HFF-Myc (cell line): Measurements from ENCODE around the gene GUCY2D.

Experiments used
- DNase-seq: peaks from one replicate; pipeline ENCODE4 v3.0.0-alpha.2; 2011; ENCODE audit warnings: low read depth; ENCODE audit errors: extremely low read depth
- H3K4me3 ChIP-seq: replicated peaks from 2 replicates; pipeline ENCODE4 v1.5.1; 2011; ENCODE audit warnings: low read depth, mild to moderate bottlenecking, control low read depth, low read length
- TF ChIP-seq, protein P1 (sequence below): IDR thresholded peaks from 2 replicates; pipeline ENCODE4 v1.5.1; 2012; ENCODE audit warnings: mild to moderate bottlenecking, low read depth, low read length, control low read depth; ENCODE audit errors: missing control alignments

GUCY2D gene

DNA sequence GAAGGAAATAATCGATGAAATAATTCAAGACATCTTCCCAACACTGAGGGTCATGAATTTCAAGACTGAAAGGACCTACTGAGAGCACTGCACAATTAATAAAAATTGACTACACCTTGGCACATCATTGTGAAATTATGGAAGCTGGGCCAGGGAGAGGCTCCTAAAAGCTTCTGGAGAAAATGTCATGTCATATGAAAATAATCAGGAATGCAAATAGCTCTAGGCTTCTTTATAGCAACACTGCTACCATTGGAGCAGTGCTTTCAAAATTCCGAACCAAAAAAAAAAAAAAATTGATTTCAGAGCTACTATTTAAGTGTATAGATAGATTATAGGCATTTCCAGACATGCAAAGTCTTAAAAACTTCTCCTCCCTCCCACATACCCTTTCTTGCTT, 30.0 kb downstream of the GUCY2D start:
- TF ChIP-seq, protein P1, sequence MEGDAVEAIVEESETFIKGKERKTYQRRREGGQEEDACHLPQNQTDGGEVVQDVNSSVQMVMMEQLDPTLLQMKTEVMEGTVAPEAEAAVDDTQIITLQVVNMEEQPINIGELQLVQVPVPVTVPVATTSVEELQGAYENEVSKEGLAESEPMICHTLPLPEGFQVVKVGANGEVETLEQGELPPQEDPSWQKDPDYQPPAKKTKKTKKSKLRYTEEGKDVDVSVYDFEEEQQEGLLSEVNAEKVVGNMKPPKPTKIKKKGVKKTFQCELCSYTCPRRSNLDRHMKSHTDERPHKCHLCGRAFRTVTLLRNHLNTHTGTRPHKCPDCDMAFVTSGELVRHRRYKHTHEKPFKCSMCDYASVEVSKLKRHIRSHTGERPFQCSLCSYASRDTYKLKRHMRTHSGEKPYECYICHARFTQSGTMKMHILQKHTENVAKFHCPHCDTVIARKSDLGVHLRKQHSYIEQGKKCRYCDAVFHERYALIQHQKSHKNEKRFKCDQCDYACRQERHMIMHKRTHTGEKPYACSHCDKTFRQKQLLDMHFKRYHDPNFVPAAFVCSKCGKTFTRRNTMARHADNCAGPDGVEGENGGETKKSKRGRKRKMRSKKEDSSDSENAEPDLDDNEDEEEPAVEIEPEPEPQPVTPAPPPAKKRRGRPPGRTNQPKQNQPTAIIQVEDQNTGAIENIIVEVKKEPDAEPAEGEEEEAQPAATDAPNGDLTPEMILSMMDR: no peak
- DNase-seq: no peak
- no peak overlapping the region for H3K4me3 ChIP-seq

DNA sequence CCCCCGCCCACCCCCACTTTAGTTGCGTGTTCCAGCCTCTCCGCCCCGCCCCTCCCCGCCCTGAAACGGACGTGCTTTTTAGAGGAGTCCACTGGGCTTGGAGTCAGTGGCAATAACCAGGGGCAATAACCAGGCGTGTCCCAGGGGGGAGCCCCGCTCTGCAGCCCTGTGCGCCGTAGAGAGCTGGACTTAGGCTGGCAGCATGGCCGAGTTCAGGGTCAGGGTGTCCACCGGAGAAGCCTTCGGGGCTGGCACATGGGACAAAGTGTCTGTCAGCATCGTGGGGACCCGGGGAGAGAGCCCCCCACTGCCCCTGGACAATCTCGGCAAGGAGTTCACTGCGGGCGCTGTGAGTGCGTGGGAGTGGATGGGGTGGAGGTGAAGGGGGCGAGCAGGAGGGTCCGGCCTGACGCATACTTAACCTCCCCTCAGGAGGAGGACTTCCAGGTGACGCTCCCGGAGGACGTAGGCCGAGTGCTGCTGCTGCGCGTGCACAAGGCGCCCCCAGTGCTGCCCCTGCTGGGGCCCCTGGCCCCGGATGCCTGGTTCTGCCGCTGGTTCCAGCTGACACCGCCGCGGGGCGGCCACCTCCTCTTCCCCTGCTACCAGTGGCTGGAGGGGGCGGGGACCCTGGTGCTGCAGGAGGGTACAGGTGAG, 36.7 kb downstream of the GUCY2D start, which contains the start of gene ALOX15B:
TSS of gene ALOX15B (plus strand) at position 106 of the 657 bp plus-strand sequence. CDS start at position 203, 97 bp downstream.
- DNase-seq: no peak
- TF ChIP-seq, protein P1: no peak
- H3K4me3 ChIP-seq: no peak within 1 kb of the TSS

DNA sequence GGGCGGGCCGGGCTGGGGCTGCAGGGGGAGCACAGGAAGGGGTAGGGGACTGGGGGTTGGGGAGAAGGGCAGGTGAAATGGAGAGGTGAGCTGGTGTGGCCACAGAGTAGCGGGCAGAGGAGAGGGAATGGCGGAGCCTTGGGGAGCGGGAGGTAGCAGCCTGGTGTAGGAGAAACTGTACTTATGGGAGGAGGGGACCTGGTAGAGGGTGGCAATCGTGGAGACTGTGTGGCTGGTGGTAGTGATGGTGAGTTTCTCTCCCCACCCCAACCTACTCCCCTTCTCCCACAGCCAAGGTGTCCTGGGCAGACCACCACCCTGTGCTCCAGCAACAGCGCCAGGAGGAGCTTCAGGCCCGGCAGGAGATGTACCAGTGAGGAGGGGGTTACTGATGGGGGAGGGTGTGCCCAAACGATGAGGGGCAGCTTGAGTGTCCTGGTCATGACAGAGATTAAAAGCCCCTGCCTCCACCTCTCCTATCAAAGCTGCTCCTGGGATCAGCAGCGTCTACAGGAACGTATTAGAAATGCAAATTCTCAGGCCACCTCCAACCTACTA, 37.3 kb downstream of the GUCY2D start:
- TF ChIP-seq, protein P1: no peak
- no peak for DNase-seq
- no peak overlapping the region for H3K4me3 ChIP-seq

DNA sequence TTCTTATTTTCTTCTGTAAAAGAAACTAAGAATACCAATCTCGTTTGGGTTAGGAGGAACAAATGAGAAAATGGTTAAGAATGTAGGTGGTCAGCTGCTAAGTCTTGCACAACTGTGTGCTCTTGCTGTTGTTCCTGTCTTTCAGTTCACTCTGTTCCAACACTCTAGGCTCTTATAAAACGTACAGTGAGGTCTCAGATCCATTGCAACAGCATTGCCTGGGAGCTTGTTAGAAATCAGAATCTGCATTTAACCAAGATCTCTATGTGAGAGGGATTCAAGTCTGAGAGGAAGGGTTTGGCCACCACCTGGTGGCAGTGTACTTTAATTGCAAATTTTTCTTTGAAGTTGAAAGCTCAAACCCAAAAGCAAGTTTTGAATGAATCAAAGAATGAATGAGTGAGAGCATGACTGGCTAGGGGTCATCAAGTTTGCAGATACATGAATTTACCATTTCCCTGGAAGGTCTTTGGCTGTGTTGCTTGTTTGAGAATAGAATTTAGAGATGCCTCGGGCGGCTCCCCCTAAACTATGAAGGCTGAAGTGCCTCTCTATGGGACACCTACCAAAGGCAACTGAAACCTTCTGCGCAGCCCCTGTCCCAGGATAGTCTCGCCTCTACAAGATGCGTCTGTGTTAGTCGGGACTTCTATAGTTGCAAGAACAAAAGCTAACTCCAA, 39.0 kb downstream of the GUCY2D start:
- TF ChIP-seq, protein P1: peak; percentile 58
- H3K4me3 ChIP-seq: no peak overlapping the region
- DNase-seq: no peak

DNA sequence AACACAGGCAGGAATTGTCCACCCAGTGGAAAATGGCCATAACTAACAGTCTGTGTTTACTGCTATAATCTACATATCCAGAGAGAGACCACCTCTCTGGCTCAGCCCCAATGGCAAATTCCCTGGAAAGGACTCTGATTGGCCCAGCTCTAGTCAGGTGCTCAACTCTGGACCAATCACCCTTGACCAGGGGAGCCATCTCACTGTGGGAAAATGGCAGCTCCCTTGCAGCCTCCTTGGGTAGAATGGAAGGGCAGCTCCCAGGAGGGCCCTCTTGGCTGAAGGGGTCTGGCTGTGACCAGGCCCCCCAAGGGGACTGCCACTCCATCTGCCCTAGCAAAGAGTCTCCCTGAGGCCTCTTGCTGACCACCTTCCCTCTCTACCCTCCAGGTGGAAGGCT, 39.6 kb downstream of the GUCY2D start:
- DNase-seq: no peak

More for the DNA sequence above, 39.6 kb downstream of the GUCY2D start:
- TF ChIP-seq, protein P1: no peak
- no peak overlapping the region for H3K4me3 ChIP-seq
